Suprapubic skin (tissue), 4 donors: ENCODE measurements around the gene CNTNAP3B. TPM values are rescaled to one million over a fixed set of nuclear protein-coding genes. Genes with fewer than 3 reads are reported as not detected.
"Not testable (repeated sequence)": the region's sequence is repeated elsewhere in the genome, so short reads cannot be mapped to it uniquely, and the experiment has no call there.

ENCODE experiments used
- DNase-seq, 2 donors: peaks; one replicate each; pipeline ENCODE4 v3.0.0-alpha.2; 2019; ENCODE audit warnings: low spot score in 2 of 2
- H3K27ac ChIP-seq: fragments of 200-600 bp; sonication (generic); one replicate; pipeline ENCODE4 v1.5.1; 2019
- H3K27me3 ChIP-seq: fragments of 200-600 bp; sonication (generic); one replicate; pipeline ENCODE4 v1.5.1; 2019
- H3K36me3 ChIP-seq: fragments of 200-600 bp; sonication (generic); one replicate; pipeline ENCODE4 v1.5.1; 2019
- H3K4me1 ChIP-seq: fragments of 200-600 bp; sonication (generic); one replicate; pipeline ENCODE4 v1.5.1; 2019
- H3K4me3 ChIP-seq: fragments of 200-600 bp; sonication (generic); one replicate; pipeline ENCODE4 v1.5.1; 2019; ENCODE audit warnings: mild to moderate bottlenecking
- H3K9me3 ChIP-seq: fragments of 200-600 bp; sonication (generic); one replicate; pipeline ENCODE4 v1.5.1; 2019
- WGBS: methylation state at CpG from one replicate; pipeline ENCODE4 v1.1.5; 2018; 5-methylcytosine and 5-hydroxymethylcytosine counted together
- total RNA-seq, 4 donors: library from RNA; depleted of rRNA; stranded (reverse); fragments of >200 nt; gene quantifications; one replicate each; pipeline ENCODE4 v1.1.0, GENCODE V29; 2016

Gene CNTNAP3B
- total RNA-seq, 4 donors from 2014 or later = 11.6 to 83.3 (median 23.6) TPM

GRCh38 chr9:41917374-41917773 is 211.9 kb downstream of the CNTNAP3B start:
- DNase-seq, H3K27me3 ChIP-seq, H3K9me3 ChIP-seq, H3K36me3 ChIP-seq, H3K4me3 ChIP-seq, H3K27ac ChIP-seq, H3K4me1 ChIP-seq: not testable (repeated sequence)
- WGBS = 60% methylated on average over 1 of the region's 1 CpG

- H3K36me3 ChIP-seq, H3K4me1 ChIP-seq, H3K27me3 ChIP-seq, DNase-seq, H3K4me3 ChIP-seq, H3K27ac ChIP-seq, H3K9me3 ChIP-seq: not testable (repeated sequence)
- no CpG with 5 or more reads among the region's 4 CpGs for WGBS
Observed at GRCh38 chr9:41905488-41905887, 223.7 kb downstream of the CNTNAP3B start.

GRCh38 chr9:41902762-41903161 is 226.5 kb downstream of the CNTNAP3B start:
- not testable (repeated sequence) for DNase-seq, H3K36me3 ChIP-seq, H3K9me3 ChIP-seq, H3K27ac ChIP-seq, H3K4me3 ChIP-seq, H3K27me3 ChIP-seq, H3K4me1 ChIP-seq
- no CpG with 5 or more reads among the region's 6 CpGs for WGBS

- not testable (repeated sequence) for H3K4me3 ChIP-seq, H3K4me1 ChIP-seq, H3K9me3 ChIP-seq, H3K36me3 ChIP-seq, H3K27ac ChIP-seq, H3K27me3 ChIP-seq, DNase-seq
- no CpG with 5 or more reads among the region's 46 CpGs for WGBS
Observed at GRCh38 chr9:41898720-41899343, 230.4 kb downstream of the CNTNAP3B start.

- H3K4me1 ChIP-seq, H3K9me3 ChIP-seq, H3K36me3 ChIP-seq, H3K27me3 ChIP-seq, DNase-seq, H3K4me3 ChIP-seq, H3K27ac ChIP-seq: not testable (repeated sequence)
- WGBS = no CpG with 5 or more reads among the region's 5 CpGs
Observed at GRCh38 chr9:41874557-41874956, 254.7 kb downstream of the CNTNAP3B start.

GRCh38 chr9:41855422-41855821 is 273.8 kb downstream of the CNTNAP3B start:
- WGBS = no CpG with 5 or more reads among the region's 2 CpGs
- H3K4me3 ChIP-seq, H3K4me1 ChIP-seq, H3K27ac ChIP-seq, H3K27me3 ChIP-seq, DNase-seq, H3K9me3 ChIP-seq, H3K36me3 ChIP-seq: not testable (repeated sequence)

GRCh38 chr9:41851848-41852740 is 277.1 kb downstream of the CNTNAP3B start:
- not testable (repeated sequence) for H3K9me3 ChIP-seq, H3K4me3 ChIP-seq, H3K27ac ChIP-seq, H3K36me3 ChIP-seq, H3K4me1 ChIP-seq, H3K27me3 ChIP-seq, DNase-seq
- WGBS = no CpG with 5 or more reads among the region's 9 CpGs

- not testable (repeated sequence) for H3K4me3 ChIP-seq, H3K27me3 ChIP-seq, H3K27ac ChIP-seq, H3K4me1 ChIP-seq, H3K9me3 ChIP-seq, H3K36me3 ChIP-seq, DNase-seq
- no CpG with 5 or more reads among the region's 7 CpGs for WGBS
Observed at GRCh38 chr9:41847829-41848228, 281.4 kb downstream of the CNTNAP3B start.

Other genes with a start within 250 kb of the CNTNAP3B start
- gene SPATA31A6, start 54.2 kb upstream of the CNTNAP3B start, total RNA-seq = not detected